Measurements from ENCODE around the gene CNTNAP2. TPM values are rescaled to one million over a fixed set of nuclear protein-coding genes. Genes with fewer than 3 reads are reported as not detected.

Gene CNTNAP2
- total and polyA plus RNA-seq, 9 of the 15 experiments (the other 6 are each of a cell fraction or from before 2014, with no cell fraction given) = 0.04 to 0.62 (median 0.09) TPM; not detected in 4

- 0 out of 6 replicates have a peak, but pooled peaks of 1 of the 3 experiments have one; percentile 23 for TF ChIP-seq ZBTB11 (CRISPR knock-in tag; IDR thresholded peaks at IDR 0.05)
- TF ChIP-seq E2F8 (IDR thresholded peaks at IDR 0.05; ENCODE audit: low read depth, partially characterized antibody) = peak; percentile 22
- TF ChIP-seq ZBTB33 (CRISPR knock-in tag; IDR thresholded peaks at IDR 0.05) = peak; percentile 67
- peak; percentile 39 to 88; a peak in 3 of 4 replicates for TF ChIP-seq SIN3A (IDR thresholded peaks at IDR 0.05; ENCODE audit: borderline replicate concordance in 2 of 2, control insufficient read depth in 1 of 2, low read depth in 2 of 2, low read length in 2 of 2)
- TF ChIP-seq CBFA2T2 (conservative IDR thresholded peaks at IDR 0.05) = no peak
- TF ChIP-seq DMBX1 (CRISPR knock-in tag; IDR thresholded peaks at IDR 0.05; ENCODE audit: borderline replicate concordance) = peak; percentile 69
- peak; percentile 17; the same call in 1 of the 2 replicates for TF ChIP-seq SMC3 (conservative IDR thresholded peaks at IDR 0.05; ENCODE audit: insufficient read depth, low read depth, low read length)
- TF ChIP-seq TAF1 (IDR thresholded peaks at IDR 0.05; ENCODE audit: control insufficient read depth, extremely low read depth, insufficient read depth, low read length, severe bottlenecking) = no peak
- peak; percentile 58 for TF ChIP-seq NCOA1 (IDR thresholded peaks at IDR 0.05; ENCODE audit: low read depth)
- TF ChIP-seq EHMT2 (IDR thresholded peaks at IDR 0.05) = peak; percentile 97
- TF ChIP-seq PREB (CRISPR knock-in tag; IDR thresholded peaks at IDR 0.05) = no peak
- no peak for TF ChIP-seq DDX20 (tag; IDR thresholded peaks at IDR 0.05; ENCODE audit: low read depth)
- peak; percentile 77; the same call in 1 of the 2 replicates for TF ChIP-seq ZNF232 (CRISPR knock-in tag; IDR thresholded peaks at IDR 0.05)
- TF ChIP-seq NFE2 (IDR thresholded peaks at IDR 0.05; ENCODE audit: low read depth) = 0 out of 2 replicates have a peak, but pooled peaks have one; percentile 11
These were observed 615 bp upstream of the CNTNAP2 start (continued) for GRCh38 chr7:146115851-146116520.
